Measurements from ENCODE around the gene CDC42EP5.

The CDC42EP5 gene

GRCh38 chr19:54462047-54462654, 10.9 kb downstream of the CDC42EP5 start:
- DNase-seq (ENCODE audit: low spot score) = no peak

DNA sequence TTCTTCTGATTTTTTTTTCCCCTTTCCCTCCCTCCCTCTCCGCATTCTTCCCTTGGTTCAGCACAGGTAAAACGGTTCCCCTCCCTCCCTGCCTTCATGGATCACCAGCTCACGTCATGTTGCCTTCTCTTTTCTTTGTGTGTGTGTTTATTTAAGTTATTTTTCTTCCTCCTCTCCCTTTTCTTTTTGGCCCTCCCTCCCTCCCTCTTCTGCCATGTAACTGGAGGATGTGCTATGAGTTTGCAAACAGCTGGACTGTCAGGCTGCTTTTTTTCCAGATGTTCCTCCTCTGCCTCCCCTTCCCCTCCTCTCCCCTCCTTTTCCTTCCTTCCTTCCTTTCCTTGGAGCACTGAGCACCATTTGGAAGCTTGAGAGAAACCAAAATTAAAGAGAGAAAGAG, 11.5 kb downstream of the CDC42EP5 start:
- DNase-seq (ENCODE audit: low spot score) = no peak

DNA sequence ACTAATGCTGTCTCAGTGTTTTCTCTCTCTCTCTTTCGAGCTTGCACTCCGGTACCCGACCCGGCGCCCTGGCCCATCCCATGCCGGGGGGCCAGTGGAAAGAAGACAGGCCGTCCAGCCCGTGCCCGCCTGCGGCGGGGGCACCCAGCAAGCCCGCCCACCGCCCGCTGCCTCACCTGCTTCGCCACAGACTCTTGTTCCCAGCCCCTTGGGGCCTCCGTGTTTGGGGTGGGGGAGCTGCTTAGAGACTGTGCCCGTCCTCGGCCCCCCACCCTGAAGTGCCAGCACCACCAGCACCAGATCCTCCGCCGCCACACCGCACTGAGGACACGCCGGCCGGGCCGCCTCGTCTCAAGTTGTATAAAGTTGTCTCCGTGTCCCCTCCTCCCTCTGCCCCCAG, 11.9 kb downstream of the CDC42EP5 start:
- no peak for DNase-seq (ENCODE audit: low spot score)

GRCh38 chr19:54460230-54461005, 12.7 kb downstream of the CDC42EP5 start:
- DNase-seq (ENCODE audit: low spot score) = no peak

DNA sequence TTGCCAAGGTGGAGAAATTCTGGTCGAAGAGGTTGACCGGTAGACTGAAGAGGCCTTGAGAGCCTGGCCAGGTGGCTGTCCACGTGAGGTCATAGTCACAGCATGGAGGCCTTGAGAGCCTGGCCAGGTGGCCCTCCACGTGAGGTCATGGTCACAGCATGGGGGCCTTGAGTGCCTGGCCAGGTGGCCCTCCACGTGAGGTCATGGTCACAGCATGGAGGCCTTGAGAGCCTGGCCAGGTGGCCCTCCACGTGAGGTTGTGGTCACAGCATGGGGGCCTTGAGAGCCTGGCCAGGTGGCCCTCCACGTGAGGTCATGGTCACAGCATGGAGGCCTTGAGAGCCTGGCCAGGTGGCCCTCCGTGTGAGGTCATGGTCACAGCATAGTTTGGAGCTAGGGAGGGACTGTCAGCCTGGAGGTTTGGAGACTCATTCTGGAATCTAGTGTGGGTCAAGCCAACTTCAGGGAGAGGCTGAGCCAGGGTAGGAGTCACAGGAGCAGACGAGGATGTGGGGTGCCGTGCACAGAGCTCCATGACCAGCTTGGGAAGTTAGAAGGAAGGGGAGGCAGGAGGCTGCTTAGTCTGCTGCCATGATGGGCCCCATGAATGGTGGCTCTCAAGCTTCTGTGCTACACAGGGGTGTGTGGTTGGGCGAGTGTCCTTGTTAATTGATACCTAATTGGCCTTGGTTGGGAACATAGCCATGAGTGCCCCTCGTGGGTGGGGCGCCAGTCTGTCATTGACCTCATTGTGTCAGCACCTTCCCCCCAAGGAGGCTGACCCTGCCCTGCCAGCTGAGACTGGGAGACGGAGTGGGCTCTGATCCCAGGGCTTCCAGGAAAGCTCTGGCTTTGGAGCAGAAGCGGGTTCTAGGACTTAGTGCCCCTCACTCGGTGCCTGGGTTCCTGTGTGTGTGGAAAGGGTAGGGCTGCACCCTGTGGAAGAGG, 13.5 kb downstream of the CDC42EP5 start:
- no peak for DNase-seq (ENCODE audit: low spot score)

GRCh38 chr19:54458648-54459281, 14.3 kb downstream of the CDC42EP5 start:
- no peak for DNase-seq (ENCODE audit: low spot score)

- DNase-seq (ENCODE audit: low spot score) = no peak
These were observed 15.1 kb downstream of the CDC42EP5 start for GRCh38 chr19:54457773-54458647.

DNA sequence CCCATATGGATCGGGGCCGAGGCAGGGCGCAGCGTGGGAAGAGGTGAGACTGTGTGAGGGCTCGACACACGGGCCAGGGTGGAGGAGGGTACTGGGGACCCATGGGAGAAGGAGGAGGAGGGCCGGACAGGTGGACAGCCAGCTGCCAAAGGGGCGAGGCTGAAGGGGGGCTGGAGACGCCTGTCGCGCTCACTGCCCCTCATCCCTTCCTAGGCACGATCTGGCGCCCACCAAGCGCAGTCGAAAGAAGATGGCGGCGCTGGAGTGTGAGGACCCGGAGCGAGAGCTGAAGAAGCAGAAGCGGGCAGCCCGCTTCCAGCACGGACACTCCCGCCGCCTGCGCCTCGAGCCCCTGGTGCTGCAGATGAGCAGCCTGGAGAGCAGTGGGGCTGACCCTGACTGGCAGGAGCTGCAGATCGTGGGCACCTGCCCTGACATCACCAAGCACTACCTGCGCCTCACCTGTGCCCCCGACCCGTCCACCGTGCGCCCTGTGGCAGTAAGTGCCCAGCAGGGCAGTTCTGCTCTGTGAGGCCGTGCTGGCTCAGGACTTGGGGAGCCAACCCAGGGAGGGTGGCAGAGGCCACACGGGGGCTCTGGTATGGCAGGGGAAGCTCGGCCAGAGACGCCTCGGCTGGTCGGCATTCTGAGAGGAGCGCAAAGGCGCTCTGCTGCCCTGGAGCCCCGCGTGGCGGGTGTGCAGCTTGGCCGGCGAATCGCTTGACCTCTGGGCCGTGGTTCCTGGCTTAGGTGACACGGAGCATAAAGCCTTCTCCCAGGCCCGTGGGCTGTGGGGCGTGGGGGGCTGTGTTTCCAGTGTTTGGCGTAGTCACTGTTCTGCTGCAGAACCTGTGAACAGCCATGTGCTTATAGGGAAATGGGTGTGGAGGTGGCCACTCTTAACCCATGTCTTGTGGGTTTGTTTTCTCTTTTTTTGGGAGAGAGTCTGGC, 16.4 kb downstream of the CDC42EP5 start:
- no peak for DNase-seq (ENCODE audit: low spot score)

- no peak for DNase-seq (ENCODE audit: low spot score)
These were observed 17.2 kb downstream of the CDC42EP5 start for GRCh38 chr19:54455786-54456422.

GRCh38 chr19:54454781-54455675, 18.1 kb downstream of the CDC42EP5 start:
- no peak for DNase-seq (ENCODE audit: low spot score)

GRCh38 chr19:54453921-54454780, 18.9 kb downstream of the CDC42EP5 start:
- no peak for DNase-seq (ENCODE audit: low spot score)

DNA sequence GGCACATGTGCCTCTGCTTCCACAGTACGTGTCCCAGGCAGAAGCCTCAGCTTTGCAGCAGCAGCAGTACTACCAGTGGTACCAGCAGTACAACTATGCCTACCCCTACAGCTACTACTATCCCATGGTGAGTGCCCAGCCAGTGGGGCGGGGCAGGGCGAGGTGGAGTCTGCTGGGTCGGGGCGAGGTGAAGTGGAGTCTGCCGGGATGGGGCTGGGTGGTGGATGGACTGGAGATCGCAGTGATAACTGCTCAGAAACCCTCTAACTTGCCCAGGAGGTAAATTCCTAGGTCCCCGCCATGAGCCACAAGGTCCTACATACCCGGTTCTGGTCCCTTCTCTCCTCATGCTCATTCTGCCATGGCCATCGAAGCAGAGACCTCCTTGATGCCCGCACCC, 20.5 kb downstream of the CDC42EP5 start:
- DNase-seq (ENCODE audit: low spot score) = no peak

- DNase-seq (ENCODE audit: low spot score) = no peak
These were observed 21.1 kb downstream of the CDC42EP5 start for GRCh38 chr19:54451997-54452396.

GRCh38 chr19:54451331-54451871, 21.7 kb downstream of the CDC42EP5 start:
- DNase-seq (ENCODE audit: low spot score) = no peak

GRCh38 chr19:54449701-54450069, 23.4 kb downstream of the CDC42EP5 start:
- DNase-seq (ENCODE audit: low spot score) = peak; percentile 43

GRCh38 chr19:54448774-54449700, 24.1 kb downstream of the CDC42EP5 start, which contains the start of gene LENG8:
TSS of gene LENG8 (plus strand) at chr19:54449199. CDS start at chr19:54451345, 2,146 bp downstream.
- DNase-seq (ENCODE audit: low spot score) = peak; percentile 98

All from GM03348 (cell line).